ENCODE results near the gene MAPK10. TPM values are rescaled to one million over a fixed set of nuclear protein-coding genes. Genes with fewer than 3 reads are reported as not detected.
"Not testable (repeated sequence)": the region's sequence is repeated elsewhere in the genome, so short reads cannot be mapped to it uniquely, and the experiment has no call there.

MAPK10 gene
- total RNA-seq, 5 donors from 2014 or later (not counting 1 experiment from before 2014, with no cell fraction given) = 0.07 to 0.35 TPM; not detected in 3

DNA sequence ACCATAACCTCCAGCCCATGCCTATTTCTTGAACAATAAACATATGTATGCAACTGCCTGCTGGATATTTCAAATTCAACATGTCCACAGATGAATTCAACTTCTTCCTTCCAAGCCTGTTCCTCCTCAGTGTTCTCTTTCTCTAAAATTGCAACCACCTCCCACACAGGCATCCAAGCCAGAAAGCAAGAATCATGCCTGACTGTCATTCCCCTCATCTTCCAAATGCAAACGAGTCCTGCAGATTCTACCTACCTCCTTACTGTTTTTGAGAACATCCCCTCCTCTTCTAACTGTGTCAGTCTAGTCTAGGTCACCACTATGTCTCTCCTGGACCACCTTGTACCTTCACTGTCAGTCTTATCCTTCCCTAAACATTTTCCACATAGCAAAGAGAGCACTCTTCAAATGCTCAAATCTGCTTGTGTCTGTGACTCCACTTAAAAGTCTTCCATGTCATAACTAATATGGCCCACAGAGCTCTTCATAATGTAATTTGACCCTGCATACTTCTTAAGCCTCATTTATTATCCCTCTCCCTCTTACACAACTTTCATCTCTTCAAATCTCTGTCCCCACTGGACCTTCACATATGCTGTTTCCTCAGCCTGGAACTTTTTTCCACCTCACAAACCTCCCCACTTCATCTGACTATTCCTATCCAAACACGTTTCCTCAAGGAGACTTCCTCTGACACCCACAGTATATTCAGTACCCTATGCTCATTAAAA lies 25.7 kb downstream of the MAPK10 start:
- no peaks in the 10 kb centered on the region for H3K36me3 ChIP-seq (ENCODE audit: control insufficient read depth in 2 of 2, extremely low read depth in 1 of 2, insufficient read depth in 1 of 2, low read length in 1 of 2)
- H3K4me3 ChIP-seq (ENCODE audit: control insufficient read depth in 1 of 2, extremely low read depth in 1 of 2, low read length in 1 of 2) = no peak overlapping the region
- ChIA-PET POLR2A (no interaction called here), CTCF (no interaction called here)
- no peaks in the 10 kb centered on the region for H3K36me3 Mint-ChIP-seq
- peaks cover 0 to 4% of the 10 kb centered on the region in 2 donors for H3K27me3 Mint-ChIP-seq
- H3K4me1 Mint-ChIP-seq = no peaks in the 10 kb centered on the region
- no peak overlapping the region for H3K27ac ChIP-seq (ENCODE audit: low read length)
- ATAC-seq (replicated peaks in 1 of 4) (no peak), DNase-seq (no peak)
- no peaks in the 10 kb centered on the region for H3K9me3 Mint-ChIP-seq
- H3K27ac Mint-ChIP-seq = no peak overlapping the region
- no peaks in the 10 kb centered on the region for H3K4me1 ChIP-seq (ENCODE audit: control insufficient read depth in 1 of 2, extremely low read depth in 1 of 2, insufficient read depth in 2 of 2, low read length in 2 of 2)
- no peak overlapping the region for H3K4me3 Mint-ChIP-seq
- H3K27me3 ChIP-seq (replicated peaks in 1 of 2; ENCODE audit: control insufficient read depth in 2 of 2, extremely low read depth in 1 of 2, insufficient read depth in 2 of 2, low read length in 1 of 2) = no peaks in the 10 kb centered on the region
- 63% methylated on average over 2 of the region's 2 CpGs for WGBS (ENCODE audit: insufficient coverage)
- H3K9me3 ChIP-seq = no peaks in the 10 kb centered on the region

DNA sequence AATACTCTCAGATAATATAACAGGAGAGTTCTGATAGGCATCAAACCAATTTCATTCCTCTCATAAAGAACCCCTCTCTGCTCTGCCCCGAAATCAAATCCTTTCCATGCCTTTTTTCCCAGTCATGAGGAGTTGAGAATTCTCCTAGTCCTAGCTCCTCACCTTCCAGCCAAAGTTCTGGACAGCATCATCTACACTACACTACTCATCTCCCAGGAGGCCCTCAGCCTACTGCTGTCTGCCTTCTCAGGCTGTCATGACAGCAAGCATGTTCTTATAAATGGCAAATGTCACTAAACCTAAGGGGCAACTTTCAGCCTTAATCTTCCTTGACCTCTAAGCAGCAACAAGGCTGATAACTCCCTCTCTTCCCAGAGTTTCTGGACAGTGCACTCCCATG lies 26.6 kb downstream of the MAPK10 start:
- no peak overlapping the region for H3K27ac Mint-ChIP-seq
- H3K4me1 Mint-ChIP-seq = no peaks in the 10 kb centered on the region
- no peaks in the 10 kb centered on the region for H3K36me3 ChIP-seq (ENCODE audit: control insufficient read depth in 2 of 2, extremely low read depth in 1 of 2, insufficient read depth in 1 of 2, low read length in 1 of 2)
- WGBS (ENCODE audit: insufficient coverage) = 67% methylated on average over 1 of the region's 1 CpG
- DNase-seq (no peak), ATAC-seq (replicated peaks in 1 of 4) (no peak)
- H3K27me3 Mint-ChIP-seq = peaks cover 0 to 4% of the 10 kb centered on the region in 2 donors
- no peak overlapping the region for H3K4me3 ChIP-seq (ENCODE audit: control insufficient read depth in 1 of 2, extremely low read depth in 1 of 2, low read length in 1 of 2)
- H3K27me3 ChIP-seq (replicated peaks in 1 of 2; ENCODE audit: control insufficient read depth in 2 of 2, extremely low read depth in 1 of 2, insufficient read depth in 2 of 2, low read length in 1 of 2) = no peaks in the 10 kb centered on the region
- no peaks in the 10 kb centered on the region for H3K9me3 Mint-ChIP-seq
- no peak overlapping the region for H3K4me3 Mint-ChIP-seq
- CTCF ChIA-PET = no interaction called here
- H3K36me3 Mint-ChIP-seq = no peaks in the 10 kb centered on the region
- no peaks in the 10 kb centered on the region for H3K4me1 ChIP-seq (ENCODE audit: control insufficient read depth in 1 of 2, extremely low read depth in 1 of 2, insufficient read depth in 2 of 2, low read length in 2 of 2)
- H3K9me3 ChIP-seq = no peaks in the 10 kb centered on the region
- H3K27ac ChIP-seq (ENCODE audit: low read length) = no peak overlapping the region
- POLR2A ChIA-PET = no interaction called here

DNA sequence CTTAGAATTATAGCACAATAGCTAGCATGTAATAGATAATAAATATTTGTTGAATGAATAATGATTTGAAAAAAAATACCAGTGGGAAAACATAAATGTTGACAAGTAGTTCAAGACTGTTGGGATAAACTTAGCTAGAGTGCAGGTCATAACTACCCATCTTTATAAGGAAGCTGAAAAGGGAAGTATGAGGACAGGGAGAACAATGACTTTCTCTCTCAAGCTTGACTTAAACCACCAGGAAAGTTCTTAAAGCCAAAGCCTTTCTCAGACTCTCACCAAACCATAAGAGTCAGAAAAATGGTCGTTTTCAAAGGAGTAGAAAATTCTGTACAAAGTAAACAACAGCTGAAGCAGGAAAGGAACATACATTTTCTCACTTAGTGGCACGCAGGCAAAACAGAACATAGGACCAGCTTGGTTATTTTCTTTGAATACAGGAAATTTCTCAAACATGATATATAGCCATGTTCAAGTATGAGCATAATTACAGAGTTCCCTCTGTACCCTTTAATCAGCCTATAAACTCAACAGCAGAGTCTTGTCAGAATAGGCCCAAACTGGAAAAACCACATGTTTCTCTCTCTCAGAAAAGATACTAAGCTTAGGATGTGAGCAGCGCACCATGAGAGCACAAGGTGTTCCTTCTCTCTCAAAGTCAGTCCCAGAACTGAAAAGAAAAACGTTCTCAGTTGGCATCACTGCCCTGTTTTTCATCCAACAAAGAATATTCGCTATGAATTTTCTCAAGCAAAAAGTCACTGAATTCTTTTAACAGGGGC lies 28.7 kb downstream of the MAPK10 start:
- 0% methylated on average over 1 of the region's 5 CpGs for WGBS (ENCODE audit: insufficient coverage)
- H3K4me1 ChIP-seq (ENCODE audit: control insufficient read depth in 1 of 2, extremely low read depth in 1 of 2, insufficient read depth in 2 of 2, low read length in 2 of 2) = no peaks in the 10 kb centered on the region
- H3K4me1 Mint-ChIP-seq = no peaks in the 10 kb centered on the region
- H3K27ac Mint-ChIP-seq = no peak overlapping the region
- no peaks in the 10 kb centered on the region for H3K9me3 ChIP-seq
- no peaks in the 10 kb centered on the region for H3K36me3 ChIP-seq (ENCODE audit: control insufficient read depth in 2 of 2, extremely low read depth in 1 of 2, insufficient read depth in 1 of 2, low read length in 1 of 2)
- ATAC-seq (replicated peaks in 1 of 4) = no peak
- H3K36me3 Mint-ChIP-seq = no peaks in the 10 kb centered on the region
- no peak overlapping the region for H3K4me3 Mint-ChIP-seq
- H3K27me3 Mint-ChIP-seq = no peaks in the 10 kb centered on the region
- no peak overlapping the region for H3K27ac ChIP-seq (ENCODE audit: low read length)
- H3K27me3 ChIP-seq (replicated peaks in 1 of 2; ENCODE audit: control insufficient read depth in 2 of 2, extremely low read depth in 1 of 2, insufficient read depth in 2 of 2, low read length in 1 of 2) = no peaks in the 10 kb centered on the region
- no peak overlapping the region for H3K4me3 ChIP-seq (ENCODE audit: control insufficient read depth in 1 of 2, extremely low read depth in 1 of 2, low read length in 1 of 2)
- DNase-seq = no peak
- H3K9me3 Mint-ChIP-seq = no peaks in the 10 kb centered on the region
- POLR2A ChIA-PET = no interaction called here
- CTCF ChIA-PET = no interaction called here

DNA sequence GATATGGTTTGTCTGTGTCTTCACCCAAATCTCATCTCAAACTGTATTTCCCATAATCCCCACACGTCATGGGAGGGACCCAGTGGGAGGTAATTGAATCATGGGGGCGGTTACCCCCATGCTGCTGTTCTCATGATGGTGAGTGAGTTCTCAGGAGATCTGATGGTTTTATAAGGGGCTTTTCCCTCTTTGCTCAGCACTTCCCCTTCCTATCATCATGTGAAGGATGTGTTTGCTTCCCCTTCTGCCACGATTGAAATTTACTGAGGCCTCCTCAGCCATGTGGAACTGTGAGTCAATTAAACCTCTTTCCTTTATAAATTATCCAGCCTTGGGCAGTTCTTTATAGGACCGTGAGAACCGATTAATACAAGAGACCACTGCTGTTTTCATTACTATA lies 29.4 kb downstream of the MAPK10 start:
- DNase-seq; H3K4me3 Mint-ChIP-seq; H3K9me3 Mint-ChIP-seq; H3K36me3 ChIP-seq (ENCODE audit: control insufficient read depth in 2 of 2, extremely low read depth in 1 of 2, insufficient read depth in 1 of 2, low read length in 1 of 2); CTCF ChIA-PET; H3K27ac Mint-ChIP-seq; H3K9me3 ChIP-seq; POLR2A ChIA-PET; H3K27me3 Mint-ChIP-seq; H3K36me3 Mint-ChIP-seq; H3K4me1 Mint-ChIP-seq; H3K4me1 ChIP-seq (ENCODE audit: control insufficient read depth in 1 of 2, extremely low read depth in 1 of 2, insufficient read depth in 2 of 2, low read length in 2 of 2); H3K27me3 ChIP-seq (replicated peaks in 1 of 2; ENCODE audit: control insufficient read depth in 2 of 2, extremely low read depth in 1 of 2, insufficient read depth in 2 of 2, low read length in 1 of 2); H3K27ac ChIP-seq (ENCODE audit: low read length); ATAC-seq (replicated peaks in 1 of 4); H3K4me3 ChIP-seq (ENCODE audit: control insufficient read depth in 1 of 2, extremely low read depth in 1 of 2, low read length in 1 of 2): not testable (repeated sequence)
- no CpG with 5 or more reads among the region's 5 CpGs for WGBS (ENCODE audit: insufficient coverage)

DNA sequence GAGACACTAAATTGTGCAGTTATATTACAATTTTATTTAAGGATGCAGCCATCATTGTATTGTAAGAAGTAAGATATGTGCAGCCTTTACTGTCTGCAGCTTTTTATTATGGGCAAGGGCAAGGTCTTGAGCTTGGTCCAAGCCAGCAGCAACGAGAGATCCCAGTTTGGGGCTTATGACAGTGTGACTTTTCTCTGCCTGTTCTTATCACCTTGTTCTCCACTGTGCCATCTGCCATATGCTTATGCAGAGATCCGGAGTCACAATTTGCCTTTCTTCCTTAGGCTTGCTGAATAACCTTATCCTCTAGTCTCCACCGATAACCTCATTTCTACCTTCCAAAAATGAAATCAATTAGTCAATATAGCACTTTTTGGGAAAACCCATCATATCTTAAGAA lies 30.4 kb downstream of the MAPK10 start:
- no peaks in the 10 kb centered on the region for H3K4me1 ChIP-seq (ENCODE audit: control insufficient read depth in 1 of 2, extremely low read depth in 1 of 2, insufficient read depth in 2 of 2, low read length in 2 of 2)
- Mint-ChIP-seq H3K4me1 (no peaks in the 10 kb centered on the region), H3K36me3 (no peaks in the 10 kb centered on the region), H3K27ac (no peak overlapping the region), H3K4me3 (no peak overlapping the region), H3K9me3 (no peaks in the 10 kb centered on the region), H3K27me3 (no peaks in the 10 kb centered on the region)
- H3K4me3 ChIP-seq (ENCODE audit: control insufficient read depth in 1 of 2, extremely low read depth in 1 of 2, low read length in 1 of 2) = no peak overlapping the region
- ChIA-PET POLR2A (no interaction called here), CTCF (no interaction called here)
- H3K27ac ChIP-seq (ENCODE audit: low read length) = no peak overlapping the region
- H3K9me3 ChIP-seq = no peaks in the 10 kb centered on the region
- H3K27me3 ChIP-seq (replicated peaks in 1 of 2; ENCODE audit: control insufficient read depth in 2 of 2, extremely low read depth in 1 of 2, insufficient read depth in 2 of 2, low read length in 1 of 2) = no peaks in the 10 kb centered on the region
- DNase-seq (no peak), ATAC-seq (replicated peaks in 1 of 4) (no peak)
- no peaks in the 10 kb centered on the region for H3K36me3 ChIP-seq (ENCODE audit: control insufficient read depth in 2 of 2, extremely low read depth in 1 of 2, insufficient read depth in 1 of 2, low read length in 1 of 2)
- WGBS (ENCODE audit: insufficient coverage) = 80% methylated on average over 1 of the region's 3 CpGs

DNA sequence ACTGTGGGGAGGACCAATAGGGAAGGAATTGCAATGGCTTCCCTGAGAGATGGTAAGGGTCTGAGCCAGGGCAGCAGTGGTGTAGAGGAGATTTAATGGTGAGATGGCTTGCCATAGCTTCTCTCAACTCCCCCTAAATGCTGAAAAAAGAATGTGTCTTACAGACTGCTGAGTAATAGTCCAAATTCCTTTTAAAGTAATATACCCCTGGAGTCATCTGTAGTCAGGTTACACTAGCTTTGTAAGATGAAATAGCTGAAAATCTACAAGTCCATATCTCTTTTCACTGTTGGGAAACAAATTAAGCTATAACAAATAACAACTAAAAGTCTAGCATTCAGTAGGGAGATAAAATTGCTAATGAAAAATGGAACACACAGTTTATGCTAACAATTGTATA lies 33.5 kb downstream of the MAPK10 start:
- H3K27ac Mint-ChIP-seq = no peak overlapping the region
- POLR2A ChIA-PET = no interaction called here
- CTCF ChIA-PET = interaction anchor here in 1 of 2 donors (0.5 to 0.6 kb wide), 2 partner anchors 86 to 170 kb away, joined by 3 read pairs; no protein-coding TSS in a partner anchor
- DNase-seq (no peak), ATAC-seq (replicated peaks in 1 of 4) (no peak)
- no peaks in the 10 kb centered on the region for H3K4me1 ChIP-seq (ENCODE audit: control insufficient read depth in 1 of 2, extremely low read depth in 1 of 2, insufficient read depth in 2 of 2, low read length in 2 of 2)
- H3K4me1 Mint-ChIP-seq = no peaks in the 10 kb centered on the region
- no peaks in the 10 kb centered on the region for H3K9me3 ChIP-seq
- H3K4me3 Mint-ChIP-seq = no peak overlapping the region
- no peaks in the 10 kb centered on the region for H3K27me3 ChIP-seq (replicated peaks in 1 of 2; ENCODE audit: control insufficient read depth in 2 of 2, extremely low read depth in 1 of 2, insufficient read depth in 2 of 2, low read length in 1 of 2)
- no peaks in the 10 kb centered on the region for H3K36me3 Mint-ChIP-seq
- H3K4me3 ChIP-seq (ENCODE audit: control insufficient read depth in 1 of 2, extremely low read depth in 1 of 2, low read length in 1 of 2) = no peak overlapping the region
- H3K36me3 ChIP-seq (ENCODE audit: control insufficient read depth in 2 of 2, extremely low read depth in 1 of 2, insufficient read depth in 1 of 2, low read length in 1 of 2) = no peaks in the 10 kb centered on the region
- H3K9me3 Mint-ChIP-seq = no peaks in the 10 kb centered on the region
- no peak overlapping the region for H3K27ac ChIP-seq (ENCODE audit: low read length)
- H3K27me3 Mint-ChIP-seq = no peaks in the 10 kb centered on the region
